Smooth muscle cell (in vitro differentiated cells): ENCODE measurements around the gene DLGAP1. TPM values are rescaled to one million over a fixed set of nuclear protein-coding genes. Genes with fewer than 3 reads are reported as not detected.

ENCODE experiments used
- DNase-seq: peaks from one replicate; lab custom pipeline; 2025; ENCODE audit not compliant: unreplicated experiment; lab: John Stamatoyannopoulos, UW
- H2AFZ ChIP-seq: fragments of 200-600 bp; sonication (generic); 2 replicates; pipeline ENCODE4 v1.6.0; 2016; ENCODE audit warnings: antibody characterized with exemption, low read depth, mild to moderate bottlenecking
- H3F3A ChIP-seq: fragments of 200-600 bp; sonication (generic); 2 replicates; pipeline ENCODE4 v1.6.0; 2017; ENCODE audit warnings: antibody characterized with exemption, low read depth
- H3K27ac ChIP-seq: fragments of 200-600 bp; sonication (generic); 2 replicates; pipeline ENCODE4 v1.5.1; 2016; ENCODE audit warnings: low read depth, mild to moderate bottlenecking
- H3K27me3 ChIP-seq: fragments of 200-600 bp; sonication (generic); 2 replicates; pipeline ENCODE4 v1.6.1; 2016; ENCODE audit warnings: low read depth, mild to moderate bottlenecking
- H3K36me3 ChIP-seq: fragments of 200-600 bp; sonication (generic); 2 replicates; pipeline ENCODE4 v1.5.1; 2016; ENCODE audit warnings: low read depth
- H3K4me1 ChIP-seq: fragments of 200-600 bp; sonication (generic); 2 replicates; pipeline ENCODE4 v1.5.1; 2016; ENCODE audit warnings: low read depth
- H3K4me2 ChIP-seq: fragments of 200-600 bp; sonication (generic); 2 replicates; pipeline ENCODE4 v1.6.0; 2016; ENCODE audit warnings: mild to moderate bottlenecking
- H3K4me3 ChIP-seq: fragments of 200-600 bp; sonication (generic); 2 replicates; pipeline ENCODE4 v1.5.1; 2016; ENCODE audit warnings: mild to moderate bottlenecking
- H3K79me2 ChIP-seq: fragments of 200-600 bp; sonication (generic); 2 replicates; pipeline ENCODE4 v1.6.0; 2016; ENCODE audit warnings: low read depth, mild to moderate bottlenecking
- H3K9ac ChIP-seq: fragments of 200-600 bp; sonication (generic); 2 replicates; pipeline ENCODE4 v1.6.0; 2016; ENCODE audit warnings: low read depth
- H3K9me3 ChIP-seq: fragments of 200-600 bp; sonication (generic); replicated peaks from 2 replicates; pipeline ENCODE4 v1.5.1; 2016; ENCODE audit warnings: low read depth
- H4K20me1 ChIP-seq: fragments of 200-600 bp; sonication (generic); 2 replicates; pipeline ENCODE4 v1.6.0; 2016; ENCODE audit warnings: low read depth
- WGBS: methylation state at CpG from one replicate; pipeline ENCODE4 v1.1.7; 2016; ENCODE audit warnings: low lambda C conversion rate; 5-methylcytosine and 5-hydroxymethylcytosine counted together
- polyA plus RNA-seq: library from polyadenylated mRNA; unstranded; fragments of >200 nt; fragmentation: Nextera tagmentation; extraction: Ambion mirVana; gene quantifications from 2 replicates; pipeline ENCODE4 v1.2.1, GENCODE V29; 2016
- total RNA-seq: library from RNA; depleted of rRNA; stranded (reverse); fragments of >200 nt; gene quantifications from 2 replicates; pipeline ENCODE4 v1.2.3, GENCODE V29; 2014
- TF ChIP-seq, protein P1 (sequence below): fragments of 200-600 bp; sonication (generic); IDR thresholded peaks from 2 replicates; pipeline ENCODE4 v1.5.1; 2017; ENCODE audit warnings: borderline replicate concordance, mild to moderate bottlenecking, antibody characterized with exemption; ENCODE audit not compliant: insufficient read depth, poor library complexity, severe bottlenecking

DLGAP1 gene
- total and polyA plus RNA-seq, 2 experiments from 2014 or later, result 2.6 to 11.3 TPM

DNA sequence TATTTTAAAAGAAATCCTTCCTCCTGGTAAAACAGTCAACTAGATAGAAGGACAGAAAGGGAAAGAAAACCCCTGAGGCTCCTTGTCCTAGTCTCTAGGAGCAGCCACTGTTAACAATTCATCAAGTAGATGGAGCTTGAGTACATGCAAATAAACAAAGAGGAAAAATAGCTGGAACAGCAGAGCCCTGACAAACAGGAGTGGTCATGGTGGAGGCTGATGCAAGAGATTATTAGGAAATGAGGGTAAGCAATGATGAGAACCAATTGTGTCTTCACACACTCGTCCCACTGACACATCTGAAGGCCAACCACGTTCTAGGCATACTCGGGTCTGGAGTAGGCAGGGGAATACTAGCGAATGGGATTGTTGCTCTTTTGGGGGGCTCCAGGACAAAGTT, 9.2 kb downstream of the DLGAP1 start:
- 85% methylated on average over 4 of the region's 4 CpGs for WGBS
- Histone ChIP-seq H3K27ac (no peak overlapping the region), H2AFZ (no peak overlapping the region), H3F3A (no peaks in the 10 kb centered on the region), H3K27me3 (no peaks in the 10 kb centered on the region), H4K20me1 (peaks cover 17% of the 10 kb centered on the region), H3K9me3 (no peaks in the 10 kb centered on the region), H3K9ac (no peak overlapping the region), H3K4me3 (no peak overlapping the region), H3K79me2 (peaks cover 11% of the 10 kb centered on the region), H3K36me3 (no peaks in the 10 kb centered on the region), H3K4me2 (no peak overlapping the region), H3K4me1 (no peaks in the 10 kb centered on the region)
- no peak for DNase-seq
- TF ChIP-seq, protein P1, sequence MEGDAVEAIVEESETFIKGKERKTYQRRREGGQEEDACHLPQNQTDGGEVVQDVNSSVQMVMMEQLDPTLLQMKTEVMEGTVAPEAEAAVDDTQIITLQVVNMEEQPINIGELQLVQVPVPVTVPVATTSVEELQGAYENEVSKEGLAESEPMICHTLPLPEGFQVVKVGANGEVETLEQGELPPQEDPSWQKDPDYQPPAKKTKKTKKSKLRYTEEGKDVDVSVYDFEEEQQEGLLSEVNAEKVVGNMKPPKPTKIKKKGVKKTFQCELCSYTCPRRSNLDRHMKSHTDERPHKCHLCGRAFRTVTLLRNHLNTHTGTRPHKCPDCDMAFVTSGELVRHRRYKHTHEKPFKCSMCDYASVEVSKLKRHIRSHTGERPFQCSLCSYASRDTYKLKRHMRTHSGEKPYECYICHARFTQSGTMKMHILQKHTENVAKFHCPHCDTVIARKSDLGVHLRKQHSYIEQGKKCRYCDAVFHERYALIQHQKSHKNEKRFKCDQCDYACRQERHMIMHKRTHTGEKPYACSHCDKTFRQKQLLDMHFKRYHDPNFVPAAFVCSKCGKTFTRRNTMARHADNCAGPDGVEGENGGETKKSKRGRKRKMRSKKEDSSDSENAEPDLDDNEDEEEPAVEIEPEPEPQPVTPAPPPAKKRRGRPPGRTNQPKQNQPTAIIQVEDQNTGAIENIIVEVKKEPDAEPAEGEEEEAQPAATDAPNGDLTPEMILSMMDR, result no peak

DNA sequence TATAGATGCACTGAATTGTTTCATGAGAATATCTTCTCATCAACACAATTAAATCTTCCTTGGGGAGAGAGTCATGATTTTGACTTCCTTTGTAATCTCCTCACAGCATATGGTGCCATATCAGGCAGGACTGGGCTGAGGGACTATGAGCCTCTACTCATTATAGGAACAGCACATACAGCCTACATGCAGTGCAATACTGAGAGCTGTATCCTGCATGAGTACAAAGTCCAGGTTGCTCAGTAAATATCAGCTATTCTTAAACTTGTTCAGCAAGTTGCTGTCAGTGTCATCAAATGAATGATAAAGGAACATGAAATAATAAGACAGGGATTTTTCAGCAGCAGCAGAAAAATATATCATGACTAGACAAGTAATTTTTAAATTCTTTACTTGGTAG, 10.8 kb downstream of the DLGAP1 start:
- Histone ChIP-seq H3K79me2 (peaks cover 11% of the 10 kb centered on the region), H2AFZ (no peak overlapping the region), H3K36me3 (no peaks in the 10 kb centered on the region), H3K27ac (no peak overlapping the region), H3K4me3 (no peak overlapping the region), H3K4me2 (no peak overlapping the region), H3K9me3 (no peaks in the 10 kb centered on the region), H4K20me1 (peaks cover 6% of the 10 kb centered on the region), H3K27me3 (no peaks in the 10 kb centered on the region), H3K9ac (no peak overlapping the region), H3F3A (no peaks in the 10 kb centered on the region), H3K4me1 (no peaks in the 10 kb centered on the region)
- TF ChIP-seq, protein P1, result no peak
- DNase-seq, result no peak

DNA sequence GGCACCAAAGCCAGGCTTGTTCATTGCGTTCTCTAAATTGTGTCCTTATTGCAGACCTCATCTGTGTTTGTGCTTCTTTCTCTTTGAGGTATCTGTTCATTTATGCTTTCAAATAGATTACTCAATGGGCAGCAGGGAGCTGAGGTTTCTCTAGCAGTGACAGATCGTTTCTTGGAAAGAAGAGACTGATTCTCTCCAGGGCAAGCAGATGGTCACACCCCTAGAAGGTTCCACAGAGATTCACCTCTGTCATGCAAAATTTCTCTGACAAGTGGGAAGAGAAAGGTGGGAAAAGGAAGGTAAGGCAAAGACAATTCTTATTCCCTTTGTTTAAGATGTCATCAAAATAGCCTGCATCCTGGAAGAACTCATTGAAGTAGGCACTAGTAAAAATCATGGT, 14.0 kb downstream of the DLGAP1 start:
- H3K79me2 ChIP-seq, result no peaks in the 10 kb centered on the region
- H3K27ac ChIP-seq, result no peak overlapping the region
- H4K20me1 ChIP-seq, result peaks cover 6% of the 10 kb centered on the region
- H3K4me2 ChIP-seq, result no peak overlapping the region
- H3K4me1 ChIP-seq, result no peaks in the 10 kb centered on the region
- no peaks in the 10 kb centered on the region for H3F3A ChIP-seq
- TF ChIP-seq, protein P1, result no peak
- H3K4me3 ChIP-seq, result no peak overlapping the region
- H3K9ac ChIP-seq, result no peak overlapping the region
- H3K36me3 ChIP-seq, result no peaks in the 10 kb centered on the region
- no peak for DNase-seq
- H3K9me3 ChIP-seq, result no peaks in the 10 kb centered on the region
- no peaks in the 10 kb centered on the region for H3K27me3 ChIP-seq
- H2AFZ ChIP-seq, result no peak overlapping the region
- 70% methylated on average over 2 of the region's 2 CpGs for WGBS

DNA sequence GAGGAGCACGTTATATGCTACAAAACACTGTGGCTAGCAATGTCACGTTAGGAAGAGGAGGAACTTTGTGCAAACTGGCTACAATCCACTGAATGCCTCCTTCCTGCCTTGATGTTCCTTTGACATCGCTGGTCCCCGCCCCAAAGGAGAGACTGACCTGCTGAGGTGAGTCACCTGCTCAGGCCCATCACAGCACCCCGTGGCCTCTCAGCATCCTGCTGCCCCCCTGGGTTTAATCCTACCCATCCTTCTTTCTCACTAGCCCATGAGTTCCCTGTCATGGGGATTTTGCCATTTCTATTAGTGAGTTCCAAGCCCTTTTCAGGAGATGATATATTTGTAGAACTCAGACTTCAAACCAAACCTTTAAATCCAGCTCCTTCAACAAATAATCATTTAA, 16.2 kb downstream of the DLGAP1 start:
- no peaks in the 10 kb centered on the region for H3K79me2 ChIP-seq
- H3K36me3 ChIP-seq, result no peaks in the 10 kb centered on the region
- H3K27me3 ChIP-seq, result no peaks in the 10 kb centered on the region
- H3K9me3 ChIP-seq, result no peaks in the 10 kb centered on the region
- peaks cover 5% of the 10 kb centered on the region for H3K4me1 ChIP-seq
- TF ChIP-seq, protein P1, result no peak
- no peak overlapping the region for H3K4me2 ChIP-seq
- 74% methylated on average over 5 of the region's 5 CpGs for WGBS
- H4K20me1 ChIP-seq, result peaks cover 1% of the 10 kb centered on the region
- H3F3A ChIP-seq, result no peaks in the 10 kb centered on the region
- H3K27ac ChIP-seq, result no peak overlapping the region
- no peak overlapping the region for H3K9ac ChIP-seq
- DNase-seq, result no peak
- no peak overlapping the region for H2AFZ ChIP-seq
- no peak overlapping the region for H3K4me3 ChIP-seq
